C4-2B (cell line): Measurements from ENCODE around the gene AKAP9.

Source experiments
- H3K27ac ChIP-seq: fragments of 450-650 bp; 2 replicates; pipeline ENCODE4 v1.5.1; 2017
- CTCF ChIP-seq: fragments of 450-650 bp; conservative IDR thresholded peaks from 2 replicates; pipeline ENCODE4 v1.5.1; 2017; ENCODE audit warnings: mild to moderate bottlenecking
- ZFX ChIP-seq: fragments of 450-650 bp; IDR thresholded peaks from 2 replicates; pipeline ENCODE4 v1.6.1; 2017

Gene AKAP9

GRCh38 chr7:91910171-91910570 is 30.5 kb upstream of the AKAP9 start:
- no peak overlapping the region for H3K27ac ChIP-seq
- TF ChIP-seq CTCF (no peak), ZFX (no peak)

DNA sequence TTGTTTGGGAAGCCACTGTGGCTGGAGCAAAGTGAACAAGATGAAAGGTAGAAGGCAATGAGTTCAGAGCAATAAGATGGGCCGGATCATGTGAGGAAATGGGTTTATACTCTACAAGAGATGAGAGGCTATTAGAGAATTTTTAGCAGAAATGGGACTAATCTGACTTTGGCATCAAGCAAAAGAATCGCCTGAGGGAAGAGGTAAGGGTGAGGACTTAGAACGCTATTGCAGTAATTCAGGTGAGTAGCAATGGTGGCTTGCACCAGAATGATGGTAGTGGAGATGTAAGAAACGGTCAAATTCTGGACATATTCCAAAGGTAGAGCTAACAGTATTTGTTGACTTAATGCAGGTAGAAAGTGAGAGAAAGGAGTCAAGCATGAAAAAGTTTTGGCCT is 29.5 kb upstream of the AKAP9 start:
- no peak for TF ChIP-seq CTCF
- no peak for TF ChIP-seq ZFX
- no peak overlapping the region for H3K27ac ChIP-seq

- no peak overlapping the region for H3K27ac ChIP-seq
- no peak for TF ChIP-seq CTCF
- no peak for TF ChIP-seq ZFX
These were observed 28.2 kb upstream of the AKAP9 start for GRCh38 chr7:91912494-91912893.

GRCh38 chr7:91913612-91914011 is 27.1 kb upstream of the AKAP9 start:
- no peak overlapping the region for H3K27ac ChIP-seq
- TF ChIP-seq CTCF (no peak), ZFX (no peak)

DNA sequence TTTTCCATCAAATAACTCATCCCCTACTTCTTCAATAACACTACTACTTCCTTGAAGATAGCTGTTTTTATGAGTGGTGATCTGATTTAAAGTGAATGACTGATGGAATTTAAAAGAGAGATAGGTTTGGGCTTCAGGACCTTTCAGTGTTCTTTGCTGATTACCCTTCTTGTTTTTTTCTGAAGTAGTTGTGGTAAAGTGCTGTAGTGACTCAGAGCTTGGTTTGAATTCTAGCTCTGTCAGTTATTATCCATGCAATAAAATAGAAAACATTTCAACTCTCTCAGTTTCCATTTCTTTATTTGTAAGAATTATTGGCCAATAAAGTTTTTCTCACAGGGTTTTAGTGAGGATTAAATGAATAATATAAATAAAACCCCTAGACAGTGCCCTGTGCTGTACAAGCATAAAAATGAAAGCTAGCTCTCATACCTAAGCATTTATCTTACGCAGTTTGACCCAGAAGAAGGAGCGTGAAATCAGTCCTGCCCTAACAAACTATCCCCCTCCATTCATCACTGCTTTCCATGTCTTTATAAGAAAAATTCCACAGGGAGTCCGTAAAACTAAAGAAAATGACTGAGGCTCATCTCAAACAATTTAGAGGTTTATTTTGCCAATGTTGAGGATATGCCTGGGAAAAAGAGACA is 25.1 kb upstream of the AKAP9 start:
- no peak overlapping the region for H3K27ac ChIP-seq
- no peak for TF ChIP-seq ZFX
- TF ChIP-seq CTCF = no peak

GRCh38 chr7:91916051-91916440 is 24.6 kb upstream of the AKAP9 start:
- no peak overlapping the region for H3K27ac ChIP-seq
- TF ChIP-seq CTCF = no peak
- TF ChIP-seq ZFX = no peak

DNA sequence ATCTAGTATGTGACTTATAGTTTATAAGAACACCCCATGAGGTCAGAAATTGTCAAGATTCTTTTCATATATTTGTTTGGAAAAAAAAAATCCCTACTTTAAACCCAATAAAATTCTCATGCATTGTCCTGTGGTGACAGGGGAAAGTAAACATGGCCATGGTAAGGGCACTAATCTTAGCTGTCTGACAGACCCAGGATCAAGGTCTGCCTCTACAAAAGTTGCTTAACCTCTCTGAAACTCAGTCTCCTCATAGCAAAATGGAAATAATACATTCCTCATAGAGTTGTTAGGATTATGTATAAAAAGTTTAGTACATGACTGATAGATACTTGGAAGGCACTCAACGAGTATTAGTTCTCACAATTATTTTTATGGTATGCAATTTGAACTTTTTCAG is 22.3 kb upstream of the AKAP9 start:
- H3K27ac ChIP-seq = no peak overlapping the region

More for the DNA sequence above, 22.3 kb upstream of the AKAP9 start:
- TF ChIP-seq ZFX = no peak
- TF ChIP-seq CTCF = no peak
